ENCODE measurements around the gene OR4D2.

Gene OR4D2

GRCh38 chr17:58217766-58218165, 51.0 kb downstream of the OR4D2 start:
- DNase-seq, result no peak

DNA sequence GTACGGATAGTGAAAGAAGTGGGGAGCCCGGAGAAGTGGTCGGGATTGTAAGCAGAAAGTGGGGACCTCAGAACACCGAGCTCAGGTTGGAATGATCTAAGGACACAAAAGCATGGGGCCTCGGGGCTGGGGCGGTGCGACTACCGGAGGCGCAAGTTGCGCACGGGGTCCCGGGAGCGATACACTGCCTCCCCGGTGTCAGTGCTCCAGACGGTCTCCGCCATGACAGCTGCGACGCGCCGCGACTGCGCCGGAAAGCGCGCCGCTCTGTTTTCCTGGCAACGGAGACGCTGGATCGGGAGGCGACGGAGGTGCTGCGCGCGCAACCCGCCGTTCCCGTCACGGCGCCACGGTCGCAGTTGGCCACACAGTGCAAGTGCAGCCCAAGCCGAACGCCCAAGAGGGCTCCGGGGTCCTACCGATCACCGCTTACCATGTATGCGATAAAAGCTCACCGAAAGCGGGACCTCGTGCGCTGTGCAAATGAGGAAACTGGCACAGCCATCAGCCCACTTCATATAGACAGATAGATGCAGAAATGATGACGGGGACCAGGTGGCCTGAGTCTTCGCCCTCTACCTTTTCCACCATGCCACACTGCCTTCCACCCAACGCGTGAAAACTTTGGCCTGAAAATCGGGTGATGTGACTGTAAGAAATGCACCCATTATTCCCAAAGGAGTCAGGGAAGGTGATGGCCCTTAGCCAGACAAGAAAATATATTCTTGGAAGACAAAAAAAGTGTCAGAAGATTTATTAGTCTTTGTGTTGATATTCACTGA, 52.4 kb downstream of the OR4D2 start, which contains the start of gene MKS1:
Gene MKS1, minus strand, starts transcription at position 249 of the 782 bp plus-strand sequence. Its CDS starts 25 bp downstream, at position 224.
- peak; percentile 82 for DNase-seq

DNA sequence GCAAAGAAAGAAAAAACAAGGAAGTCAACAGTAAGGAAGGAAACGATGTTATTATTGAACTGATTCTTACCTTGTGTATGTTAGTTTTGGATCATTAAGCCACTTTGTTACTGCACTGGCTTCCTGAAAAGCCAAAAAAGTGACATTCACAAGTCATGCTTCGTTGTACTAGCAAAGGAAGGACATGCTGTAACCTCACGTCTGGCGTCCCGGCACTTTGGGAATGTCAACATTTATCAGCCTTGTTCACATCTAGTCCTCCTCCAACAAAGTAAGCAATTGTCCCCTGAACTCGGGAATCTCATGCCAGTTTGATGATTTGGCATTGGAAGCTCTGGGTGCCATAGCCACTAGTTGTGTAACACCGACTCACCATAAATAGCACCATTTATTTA, 53.0 kb downstream of the OR4D2 start:
- DNase-seq, result no peak

All from NCI-H2081 treated with DMSO at 0.1 percent for 48 hours (cell line).